GM19238 (cell line): ENCODE measurements around the gene SIDT1.
A peak's percentile ranks its signal among the peaks of the same experiment; 100 is the strongest.

ENCODE experiments used
- DNase-seq: peaks from one replicate; pipeline ENCODE4 v3.0.0; 2011; ENCODE audit warnings: low spot score; ENCODE audit not compliant: insufficient read length

Gene SIDT1

DNA sequence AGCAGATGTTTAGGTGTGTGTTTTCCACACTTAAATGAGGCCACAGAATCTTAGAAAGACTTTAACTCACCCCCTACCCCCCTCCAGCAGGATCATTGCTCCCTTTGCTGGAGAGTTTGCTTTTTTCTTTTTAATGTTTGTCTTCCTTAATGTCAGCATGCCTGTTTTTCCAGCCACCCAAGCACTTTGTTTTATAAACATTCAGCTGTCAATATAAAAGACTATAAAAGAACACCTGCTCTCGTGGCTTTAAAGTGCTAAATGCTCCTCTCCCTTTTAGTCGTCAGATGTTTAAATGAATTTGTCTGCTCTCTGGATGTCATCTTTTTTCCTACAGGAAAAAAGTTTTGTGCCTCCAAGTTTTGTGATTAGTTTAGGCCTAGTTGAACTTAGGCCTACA, 61.7 kb downstream of the SIDT1 start:
- DNase-seq = no peak

GRCh38 chr3:113597596-113598354, 65.4 kb downstream of the SIDT1 start:
- DNase-seq = no peak

DNA sequence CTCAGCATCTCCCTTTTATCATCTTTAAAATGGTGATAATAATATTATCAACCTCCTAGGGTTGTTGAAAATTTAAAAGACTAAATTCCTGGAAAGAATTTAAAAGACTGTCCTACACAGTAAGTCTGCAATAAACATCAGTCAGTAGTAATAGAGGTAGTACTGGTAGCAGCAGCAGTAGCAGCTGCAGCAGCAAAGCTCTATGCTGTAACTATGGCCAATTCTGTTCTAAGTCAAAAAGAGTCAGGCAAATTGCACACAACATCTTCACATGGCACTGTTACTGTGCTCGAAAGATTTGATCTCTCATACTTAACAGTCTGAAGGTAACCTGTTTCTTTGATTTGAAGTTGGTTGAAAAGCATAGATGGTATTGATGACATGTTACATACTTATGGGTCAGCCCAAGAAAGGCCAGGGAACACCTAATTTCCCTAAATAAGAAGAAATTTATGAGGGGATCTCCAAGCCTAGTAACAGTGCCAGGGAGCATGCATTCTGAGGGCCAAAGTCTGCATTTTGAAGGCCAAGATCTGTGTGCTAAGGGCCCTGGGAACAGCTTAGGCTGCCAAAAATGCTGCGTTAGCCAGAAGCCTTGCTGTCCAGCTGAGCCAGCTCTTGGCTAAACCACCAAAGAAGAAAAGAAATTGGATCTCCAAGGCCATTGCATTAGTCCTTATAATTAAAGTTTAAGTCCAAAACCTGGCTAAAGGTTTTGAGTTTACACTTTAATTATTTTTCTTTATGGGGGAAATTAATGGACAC, 68.2 kb downstream of the SIDT1 start:
- no peak for DNase-seq

DNA sequence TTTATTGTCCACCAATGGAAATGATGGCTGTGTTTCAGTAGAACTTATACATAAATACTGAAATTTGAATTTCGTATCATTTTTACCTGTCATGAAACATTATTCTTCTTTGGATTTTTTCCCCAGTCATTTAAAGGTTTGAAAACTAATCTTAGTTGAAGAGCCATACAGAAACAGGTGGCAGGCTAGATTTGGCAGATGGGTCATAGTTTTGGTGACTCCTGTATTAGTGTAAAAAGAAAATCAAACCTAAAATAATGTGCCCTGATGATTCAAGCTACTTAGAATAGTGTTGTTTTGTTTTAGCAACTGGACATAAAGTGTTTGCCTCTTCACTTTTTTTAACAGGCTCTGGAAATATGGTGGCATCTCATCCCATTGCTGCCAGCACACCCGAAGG, 68.9 kb downstream of the SIDT1 start:
- DNase-seq = no peak

DNA sequence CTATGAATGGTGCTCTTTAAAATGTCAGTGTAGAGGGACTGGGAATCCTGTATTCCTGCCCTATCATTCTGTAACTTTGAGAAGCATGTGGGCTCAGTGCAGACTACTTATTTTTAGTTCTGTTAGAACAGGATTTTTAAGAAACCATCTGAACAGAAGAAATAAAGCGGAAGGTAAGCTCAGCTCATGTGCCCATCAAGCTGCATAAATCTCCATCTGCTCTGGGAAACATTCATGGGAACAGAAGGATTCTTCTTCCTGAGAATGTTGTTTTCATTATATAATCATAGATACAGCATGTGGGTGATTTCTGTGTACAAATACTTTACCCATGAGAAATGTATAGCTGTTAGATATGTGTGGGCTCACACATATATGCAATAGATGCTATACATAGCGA, 69.9 kb downstream of the SIDT1 start:
- DNase-seq = no peak

GRCh38 chr3:113602836-113603235, 70.5 kb downstream of the SIDT1 start:
- no peak for DNase-seq

DNA sequence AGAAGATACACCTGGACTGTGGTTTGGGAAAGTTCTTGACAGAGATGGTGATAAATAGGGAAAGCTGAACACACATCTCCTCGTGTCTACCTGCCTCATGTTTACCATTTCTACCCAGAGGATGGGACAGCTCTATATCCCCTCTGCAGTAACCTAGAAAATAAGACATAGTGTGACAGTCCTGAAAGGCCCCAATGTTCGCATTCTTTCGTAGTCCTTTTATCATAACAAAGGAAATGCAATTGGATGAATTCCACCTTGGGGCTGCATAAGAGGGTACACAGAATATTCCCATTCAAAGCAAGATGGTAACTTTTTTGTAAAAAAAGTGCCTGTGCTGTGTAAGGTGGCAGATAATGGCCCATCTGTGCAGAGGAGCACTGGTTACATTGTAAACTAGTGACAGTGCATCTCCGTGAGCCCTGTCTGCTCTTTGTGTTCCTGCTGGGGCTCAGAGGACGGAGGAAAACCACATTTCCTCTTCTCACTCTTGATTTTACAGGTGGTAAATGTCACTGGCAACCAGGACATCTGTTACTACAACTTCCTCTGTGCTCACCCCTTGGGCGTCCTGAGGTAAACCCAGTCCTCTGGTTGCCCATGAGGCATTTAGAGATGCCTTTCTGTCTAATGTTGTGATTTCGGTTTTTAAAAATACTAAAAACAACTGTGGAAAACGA, 74.3 kb downstream of the SIDT1 start:
- peak; percentile 75 for DNase-seq

GRCh38 chr3:113607219-113607596, 74.9 kb downstream of the SIDT1 start:
- no peak for DNase-seq

DNA sequence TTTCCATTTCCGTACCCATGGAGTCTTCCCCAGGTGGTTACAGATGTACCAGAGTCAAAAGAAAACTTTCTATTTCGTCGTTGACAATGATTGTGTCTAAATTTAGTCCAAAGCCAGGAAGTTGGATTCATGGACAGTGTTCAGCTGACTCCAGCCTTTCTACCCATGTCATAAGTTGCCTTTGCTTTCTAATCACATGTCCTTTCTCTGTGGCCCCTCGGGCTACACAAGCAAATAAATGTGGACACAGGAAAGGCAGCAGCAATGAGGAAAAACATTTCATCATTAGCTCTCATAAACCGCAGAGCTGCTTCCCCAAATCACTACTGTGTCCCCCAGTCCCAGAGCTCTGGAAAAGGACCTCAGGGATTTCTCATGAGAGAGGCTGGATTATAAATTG, 82.0 kb downstream of the SIDT1 start:
- no peak for DNase-seq

- no peak for DNase-seq
Observed at GRCh38 chr3:113615976-113616375, 83.6 kb downstream of the SIDT1 start.

DNA sequence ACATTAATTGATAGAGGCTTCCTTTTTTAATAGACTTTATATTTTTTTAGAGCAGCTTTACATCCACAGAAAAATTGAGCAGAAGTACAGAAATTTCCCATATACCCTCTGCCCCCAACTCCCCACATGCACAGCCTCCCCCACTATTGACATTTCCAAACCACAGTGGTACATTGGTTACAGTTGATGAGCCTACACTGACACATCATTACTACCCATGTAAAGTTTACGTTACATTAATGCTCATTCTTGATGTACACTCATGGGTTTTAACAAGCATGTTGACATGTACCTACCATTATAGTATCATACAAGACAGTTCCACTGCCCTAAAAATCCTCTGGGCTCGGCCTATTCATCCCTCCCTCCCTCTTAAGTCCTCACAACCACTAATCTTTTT, 85.4 kb downstream of the SIDT1 start:
- DNase-seq = no peak

DNA sequence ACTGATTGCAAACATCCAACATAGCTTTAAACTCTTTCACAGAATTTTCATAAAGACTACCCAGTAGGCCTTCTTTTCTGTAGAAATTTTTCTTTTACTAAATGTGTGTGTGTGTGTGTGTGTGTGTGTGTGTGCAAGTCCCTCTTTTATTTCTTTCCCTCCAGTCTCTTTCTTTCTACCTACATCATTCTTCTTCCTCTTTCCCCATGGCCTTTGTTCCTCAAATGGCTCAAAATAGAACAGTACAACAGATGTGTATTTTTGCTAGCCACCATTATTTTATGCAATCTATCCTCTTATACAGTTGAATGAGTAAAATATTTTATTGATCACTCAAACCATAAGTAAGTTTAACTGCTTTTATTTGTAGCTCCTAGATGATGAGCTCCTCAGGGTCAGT, 87.7 kb downstream of the SIDT1 start:
- DNase-seq = no peak

DNA sequence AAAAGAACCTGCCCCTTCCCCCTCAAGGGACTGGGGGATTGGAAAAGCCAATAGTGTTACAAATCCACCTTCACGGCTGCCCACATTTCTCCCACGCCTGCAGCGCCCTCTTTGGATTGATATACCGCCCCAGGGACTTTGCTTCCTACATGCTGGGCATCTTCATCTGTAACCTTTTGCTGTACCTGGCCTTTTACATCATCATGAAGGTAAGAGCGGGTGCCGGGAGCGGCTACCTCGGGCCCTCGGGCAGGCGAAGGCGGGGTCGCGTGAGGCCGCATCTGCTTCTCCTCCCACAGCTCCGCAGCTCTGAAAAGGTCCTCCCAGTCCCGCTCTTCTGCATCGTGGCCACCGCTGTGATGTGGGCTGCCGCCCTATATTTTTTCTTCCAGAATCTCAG, 91.0 kb downstream of the SIDT1 start:
- DNase-seq = no peak

GRCh38 chr3:113623811-113624210, 91.5 kb downstream of the SIDT1 start:
- no peak for DNase-seq

GRCh38 chr3:113625834-113626233, 93.5 kb downstream of the SIDT1 start:
- no peak for DNase-seq

GRCh38 chr3:113626503-113627371, 94.4 kb downstream of the SIDT1 start:
- no peak for DNase-seq

GRCh38 chr3:113628316-113628715, 96.0 kb downstream of the SIDT1 start:
- no peak for DNase-seq

DNA sequence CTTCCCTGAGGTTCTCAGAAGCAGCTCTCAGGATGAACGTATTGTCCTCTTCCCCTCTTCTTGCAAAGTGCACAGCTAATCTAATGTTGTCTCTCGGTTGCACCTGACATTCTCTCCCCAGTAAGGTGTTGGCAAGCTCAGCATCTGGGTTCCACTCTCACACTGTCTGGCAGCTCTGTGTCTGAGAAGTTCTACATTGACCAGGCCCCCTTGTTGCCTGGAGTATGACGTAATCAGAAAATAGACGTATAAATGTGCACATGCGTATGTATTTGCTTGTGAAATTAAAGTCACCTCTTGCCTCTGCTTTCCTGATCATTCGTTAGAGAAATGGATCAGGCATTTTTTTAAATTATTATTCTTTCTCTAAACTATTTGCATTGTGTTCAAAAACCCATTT, 96.4 kb downstream of the SIDT1 start:
- DNase-seq = no peak

- no peak for DNase-seq
Observed at GRCh38 chr3:113629584-113630421, 97.4 kb downstream of the SIDT1 start.

- no peak for DNase-seq
Observed at GRCh38 chr3:113630956-113631542, 98.7 kb downstream of the SIDT1 start.
